ENCODE results near the gene TANGO6. TPM values are rescaled to one million over a fixed set of nuclear protein-coding genes. Genes with fewer than 3 reads are reported as not detected.

The TANGO6 gene
- total and polyA plus RNA-seq, 10 of the 15 experiments (the other 5 are each of a cell fraction or from before 2014, with no cell fraction given): 1.1 to 20.6 (median 11.0) TPM

DNA sequence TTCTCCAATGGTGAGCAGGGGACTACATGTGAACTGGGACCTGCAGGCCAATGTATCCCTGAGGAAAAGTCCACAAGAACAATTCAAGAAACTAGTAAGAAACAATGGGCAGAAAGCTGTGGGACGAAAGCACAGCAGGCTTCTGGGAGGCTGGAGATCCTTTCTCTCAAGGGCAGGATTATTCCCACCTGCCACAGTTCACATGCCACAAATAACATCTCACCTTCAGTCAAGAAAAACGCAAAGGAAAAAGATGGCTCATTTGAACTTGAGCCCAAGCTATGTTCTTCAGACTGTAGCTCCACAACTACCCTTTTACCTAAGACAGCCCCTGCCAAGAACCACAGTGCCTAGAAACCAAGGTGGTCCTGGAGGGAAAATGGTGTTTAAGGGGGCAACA, 275.1 kb downstream of the TANGO6 start:
- SMC1A ChIA-PET (ENCODE audit: uncharacterized antibody, unreplicated experiment): no interaction called here
- Histone ChIP-seq H3K27ac (ENCODE audit: control insufficient read depth, insufficient read depth) (no peak overlapping the region), H3K9ac (ENCODE audit: control insufficient read depth, insufficient read depth, low read length) (no peak overlapping the region), H3K27me3 (replicated peaks in 1 of 2; ENCODE audit: control insufficient read depth in 2 of 2, insufficient read depth in 2 of 2, low read length in 1 of 2) (no peaks in the 10 kb centered on the region), H3K36me3 (ENCODE audit: control insufficient read depth in 2 of 2, insufficient read depth in 2 of 2, low read length in 1 of 2) (peaks cover 19 to 20% of the 10 kb centered on the region in 2 experiments), H3K4me3 (no peak overlapping the region), H3K4me2 (ENCODE audit: control insufficient read depth, insufficient read depth) (no peak overlapping the region), H3K9me3 (replicated peaks; ENCODE audit: control insufficient read depth, insufficient read depth, low read length) (no peaks in the 10 kb centered on the region), H2AFZ (ENCODE audit: control insufficient read depth, low read depth, low read length) (no peak overlapping the region), H4K20me1 (ENCODE audit: control insufficient read depth, insufficient read depth) (no peaks in the 10 kb centered on the region), H3K4me1 (ENCODE audit: control insufficient read depth, insufficient read depth, low read length) (no peaks in the 10 kb centered on the region), H3K79me2 (ENCODE audit: control insufficient read depth, insufficient read depth, low read length) (no peaks in the 10 kb centered on the region; the same call in none of the 2 replicates)
- POLR2A ChIA-PET: no interaction called here
- DNase-seq (ENCODE audit: low read depth, low spot score) (no peak), FAIRE-seq (no peak), ATAC-seq (no peak)
- BruUV-seq (replicated peaks): TSS peak; percentile 36
- intact Hi-C loops (cut with micrococcal nuclease; ENCODE audit: unreplicated experiment): no loop called here
- RAD21 ChIA-PET (ENCODE audit: unreplicated experiment): interaction anchor here (1.3 kb wide), 1 partner anchor 271 kb away, joined by 4 read pairs; no protein-coding TSS in a partner anchor
- TF ChIP-seq NR2F1 (conservative IDR thresholded peaks at IDR 0.05) (no peak), FOS (IDR thresholded peaks at IDR 0.05; ENCODE audit: borderline replicate concordance, extremely low read depth, insufficient read length) (no peak), SUZ12 (IDR thresholded peaks at IDR 0.05; ENCODE audit: unreplicated experiment) (no peak), MXI1 (IDR thresholded peaks at IDR 0.05; ENCODE audit: low read depth, low read length) (no peak), KAT2A (conservative IDR thresholded peaks at IDR 0.05; ENCODE audit: control insufficient read depth, low read depth, low read length) (no peak), GATAD2B (conservative IDR thresholded peaks at IDR 0.05; ENCODE audit: low read depth) (no peak)
- TF ChIP-seq, protein P1, sequence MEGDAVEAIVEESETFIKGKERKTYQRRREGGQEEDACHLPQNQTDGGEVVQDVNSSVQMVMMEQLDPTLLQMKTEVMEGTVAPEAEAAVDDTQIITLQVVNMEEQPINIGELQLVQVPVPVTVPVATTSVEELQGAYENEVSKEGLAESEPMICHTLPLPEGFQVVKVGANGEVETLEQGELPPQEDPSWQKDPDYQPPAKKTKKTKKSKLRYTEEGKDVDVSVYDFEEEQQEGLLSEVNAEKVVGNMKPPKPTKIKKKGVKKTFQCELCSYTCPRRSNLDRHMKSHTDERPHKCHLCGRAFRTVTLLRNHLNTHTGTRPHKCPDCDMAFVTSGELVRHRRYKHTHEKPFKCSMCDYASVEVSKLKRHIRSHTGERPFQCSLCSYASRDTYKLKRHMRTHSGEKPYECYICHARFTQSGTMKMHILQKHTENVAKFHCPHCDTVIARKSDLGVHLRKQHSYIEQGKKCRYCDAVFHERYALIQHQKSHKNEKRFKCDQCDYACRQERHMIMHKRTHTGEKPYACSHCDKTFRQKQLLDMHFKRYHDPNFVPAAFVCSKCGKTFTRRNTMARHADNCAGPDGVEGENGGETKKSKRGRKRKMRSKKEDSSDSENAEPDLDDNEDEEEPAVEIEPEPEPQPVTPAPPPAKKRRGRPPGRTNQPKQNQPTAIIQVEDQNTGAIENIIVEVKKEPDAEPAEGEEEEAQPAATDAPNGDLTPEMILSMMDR (IDR thresholded peaks at IDR 0.05 in 2 of 3, conservative IDR thresholded peaks at IDR 0.05 in 1 of 3; ENCODE audit: control insufficient read depth in 2 of 3, extremely low read depth in 1 of 3, insufficient read depth in 1 of 3, low read depth in 3 of 3, low read length in 3 of 3): no peak
- in situ Hi-C loops (cut with MboI): no loop called here
- CTCF ChIA-PET: interaction anchor here (0.9 to 1.8 kb wide), 7 partner anchors 32 to 598 kb away, joined by 3 to 6 read pairs (median 4); partner anchors contain the start of gene TANGO6
- WGBS (ENCODE audit: insufficient coverage, insufficient replicate concordance, low lambda C conversion rate, missing lambda C conversion rate): 97% methylated on average over 2 of the region's 2 CpGs
